Astrocyte (in vitro differentiated cells and primary cell): ENCODE results near the gene USP6NL. TPM values are rescaled to one million over a fixed set of nuclear protein-coding genes. Genes with fewer than 3 reads are reported as not detected.

Experiments
- DNase-seq: peaks from one replicate; pipeline ENCODE4 v3.0.0-alpha.2; 2010; ENCODE audit warnings: low read depth
- FAIRE-seq: peaks from 2 replicates; lab custom pipeline; 2011; peaks lifted over from hg19 to GRCh38; lab: Jason Lieb, UNC
- H2AFZ ChIP-seq: 2 replicates; pipeline ENCODE4 v1.6.0; 2012; ENCODE audit warnings: low read depth, low read length, inconsistent platforms
- H3K27ac ChIP-seq: 2 replicates; pipeline ENCODE4 v1.5.1; 2011; ENCODE audit warnings: low read depth, low read length, inconsistent platforms
- H3K27me3 ChIP-seq: 2 replicates; pipeline ENCODE4 v1.6.0; 2011; ENCODE audit warnings: low read length, inconsistent platforms; ENCODE audit not compliant: insufficient read depth
- H3K36me3 ChIP-seq: 2 replicates; pipeline ENCODE4 v1.5.1; 2011; ENCODE audit warnings: low read length, inconsistent platforms; ENCODE audit not compliant: insufficient read depth
- H3K4me1 ChIP-seq: 2 replicates; pipeline ENCODE4 v1.5.1; 2011; ENCODE audit warnings: low read length, inconsistent platforms; ENCODE audit not compliant: insufficient read depth
- H3K4me2 ChIP-seq: 2 replicates; pipeline ENCODE4 v1.6.0; 2012; ENCODE audit warnings: low read length, inconsistent platforms
- H3K4me3 ChIP-seq: 2 replicates; pipeline ENCODE4 v1.5.1; 2011; ENCODE audit warnings: low read depth, mild to moderate bottlenecking, low read length, inconsistent platforms; ENCODE audit not compliant: insufficient read depth
- H3K79me2 ChIP-seq: 2 replicates; pipeline ENCODE4 v1.6.0; 2012; ENCODE audit warnings: mild to moderate bottlenecking, low read length, inconsistent platforms; ENCODE audit not compliant: insufficient read depth
- H3K9ac ChIP-seq: 2 replicates; pipeline ENCODE4 v1.6.0; 2012; ENCODE audit warnings: mild to moderate bottlenecking, low read length, inconsistent platforms
- H3K9me3 ChIP-seq: 2 replicates; pipeline ENCODE4 v1.5.1; 2012; ENCODE audit warnings: low read depth, mild to moderate bottlenecking, low read length, inconsistent platforms; ENCODE audit not compliant: insufficient read depth
- H4K20me1 ChIP-seq: 2 replicates; pipeline ENCODE4 v1.6.0; 2012; ENCODE audit warnings: low read length, inconsistent platforms; ENCODE audit not compliant: insufficient read depth
- H3K27ac Mint-ChIP-seq: one replicate; pipeline ENCODE4 v1.8.0; 2021; ENCODE audit warnings: mild to moderate bottlenecking, mixed read lengths; ENCODE audit not compliant: unreplicated experiment
- H3K27me3 Mint-ChIP-seq: one replicate; pipeline ENCODE4 v1.8.0; 2021; ENCODE audit warnings: low read depth, mixed read lengths; ENCODE audit not compliant: unreplicated experiment
- H3K36me3 Mint-ChIP-seq: one replicate; pipeline ENCODE4 v1.8.0; 2021; ENCODE audit warnings: low read depth, mixed read lengths; ENCODE audit not compliant: unreplicated experiment
- H3K4me1 Mint-ChIP-seq: one replicate; pipeline ENCODE4 v1.8.0; 2021; ENCODE audit warnings: low read depth, mixed read lengths; ENCODE audit not compliant: unreplicated experiment
- H3K4me3 Mint-ChIP-seq: one replicate; pipeline ENCODE4 v1.8.0; 2021; ENCODE audit warnings: mild to moderate bottlenecking, moderate library complexity, mixed read lengths; ENCODE audit not compliant: unreplicated experiment
- H3K9me3 Mint-ChIP-seq: one replicate; pipeline ENCODE4 v1.8.0; 2021; ENCODE audit warnings: mild to moderate bottlenecking, mixed read lengths; ENCODE audit not compliant: unreplicated experiment
- CTCF ChIP-seq: IDR thresholded peaks from 2 replicates; pipeline ENCODE4 v1.5.1; 2011; ENCODE audit warnings: low read depth, mild to moderate bottlenecking, inconsistent platforms, low read length, moderate library complexity; ENCODE audit not compliant: insufficient read depth
- EZH2 ChIP-seq: IDR thresholded peaks from 2 replicates; pipeline ENCODE4 v1.6.1; 2012; ENCODE audit warnings: mild to moderate bottlenecking, low read length, inconsistent platforms; ENCODE audit not compliant: insufficient read depth
- total RNA-seq: library from RNA; stranded (reverse); gene quantifications from 2 replicates; pipeline ENCODE4 v1.2.1, GENCODE V29; 2021

Gene USP6NL
- total RNA-seq, 1 donor from 2014 or later = 16.6 TPM

- H3K4me1 ChIP-seq = no peaks in the 10 kb centered on the region
- no peaks in the 10 kb centered on the region for H3K9me3 Mint-ChIP-seq
- peaks cover 7% of the 10 kb centered on the region for H3K36me3 Mint-ChIP-seq
- H3K27ac ChIP-seq = no peak overlapping the region
- no peak overlapping the region for H3K4me3 Mint-ChIP-seq
- no peaks in the 10 kb centered on the region for H3K9me3 ChIP-seq
- H3K4me2 ChIP-seq = no peak overlapping the region
- H3K4me1 Mint-ChIP-seq = peaks cover 4% of the 10 kb centered on the region
- no peak overlapping the region for H3K9ac ChIP-seq
- H4K20me1 ChIP-seq = no peaks in the 10 kb centered on the region
- no peaks in the 10 kb centered on the region for H3K36me3 ChIP-seq
- H3K27me3 ChIP-seq = no peaks in the 10 kb centered on the region
- no peaks in the 10 kb centered on the region for H3K79me2 ChIP-seq
- H2AFZ ChIP-seq = no peak overlapping the region
- H3K4me3 ChIP-seq = no peak overlapping the region
- DNase-seq = no peak
- no peaks in the 10 kb centered on the region for H3K27me3 Mint-ChIP-seq
- no peak for TF ChIP-seq EZH2
- no peak for FAIRE-seq
- H3K27ac Mint-ChIP-seq = no peak overlapping the region
Observed at GRCh38 chr10:11493646-11494045, 117.8 kb downstream of the USP6NL start.

- Mint-ChIP-seq H3K27ac (no peak overlapping the region), H3K9me3 (no peaks in the 10 kb centered on the region), H3K4me1 (peaks cover 4% of the 10 kb centered on the region), H3K36me3 (peaks cover 7% of the 10 kb centered on the region), H3K27me3 (no peaks in the 10 kb centered on the region), H3K4me3 (no peak overlapping the region)
- H3K36me3 ChIP-seq = no peaks in the 10 kb centered on the region
- no peak for DNase-seq
- no peak overlapping the region for H2AFZ ChIP-seq
- H4K20me1 ChIP-seq = no peaks in the 10 kb centered on the region
- no peak overlapping the region for H3K27ac ChIP-seq
- TF ChIP-seq EZH2 (no peak), CTCF (no peak)
- FAIRE-seq = no peak
- H3K9ac ChIP-seq = no peak overlapping the region
- H3K4me1 ChIP-seq = no peaks in the 10 kb centered on the region
- H3K4me3 ChIP-seq = no peak overlapping the region
- no peak overlapping the region for H3K4me2 ChIP-seq
- H3K27me3 ChIP-seq = no peaks in the 10 kb centered on the region
- no peaks in the 10 kb centered on the region for H3K9me3 ChIP-seq
- H3K79me2 ChIP-seq = no peaks in the 10 kb centered on the region
Observed at GRCh38 chr10:11491087-11491486, 120.4 kb downstream of the USP6NL start.

- Histone ChIP-seq H2AFZ (no peak overlapping the region), H3K79me2 (no peaks in the 10 kb centered on the region), H3K27me3 (no peaks in the 10 kb centered on the region), H3K4me2 (no peak overlapping the region), H3K27ac (no peak overlapping the region), H3K9ac (no peak overlapping the region), H3K36me3 (no peaks in the 10 kb centered on the region), H3K9me3 (no peaks in the 10 kb centered on the region), H4K20me1 (no peaks in the 10 kb centered on the region), H3K4me3 (no peak overlapping the region), H3K4me1 (no peaks in the 10 kb centered on the region)
- no peak for FAIRE-seq
- Mint-ChIP-seq H3K4me1 (peaks cover 4% of the 10 kb centered on the region), H3K4me3 (no peak overlapping the region), H3K27me3 (no peaks in the 10 kb centered on the region), H3K36me3 (peaks cover 7% of the 10 kb centered on the region), H3K9me3 (no peaks in the 10 kb centered on the region), H3K27ac (no peak overlapping the region)
- TF ChIP-seq EZH2 (no peak), CTCF (no peak)
- DNase-seq = peak; percentile 15
Observed at GRCh38 chr10:11489591-11489990, 121.9 kb downstream of the USP6NL start.
